NCI-H1092 treated with DMSO at 0.1 percent for 48 hours (cell line): ENCODE data around the gene GP2.
"Not testable (repeated sequence)": the region's sequence is repeated elsewhere in the genome, so short reads cannot be mapped to it uniquely, and the experiment has no call there.

ENCODE experiments used
- DNase-seq: peaks from one replicate; lab custom pipeline; 2025; lab: John Stamatoyannopoulos, UW

The GP2 gene

DNA sequence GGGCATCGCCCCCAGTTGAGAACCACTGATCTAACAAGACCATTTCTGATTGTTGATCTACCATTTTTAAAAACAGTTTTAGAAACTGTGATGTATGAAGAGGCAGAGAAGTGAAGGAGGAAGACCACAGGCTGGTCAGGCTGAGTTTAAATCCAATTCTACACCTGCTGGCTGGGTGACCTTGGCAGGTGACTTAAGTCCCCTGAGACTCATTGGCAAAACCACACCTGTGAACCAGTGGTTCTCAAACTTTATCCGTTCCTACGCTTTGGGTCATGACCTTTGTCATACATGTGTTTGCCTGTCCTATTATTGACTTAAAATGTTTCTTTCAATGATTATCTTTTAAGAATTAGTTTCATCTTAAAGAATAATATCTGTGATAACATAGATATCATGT, 2.3 kb downstream of the GP2 start:
- no peak for DNase-seq

DNA sequence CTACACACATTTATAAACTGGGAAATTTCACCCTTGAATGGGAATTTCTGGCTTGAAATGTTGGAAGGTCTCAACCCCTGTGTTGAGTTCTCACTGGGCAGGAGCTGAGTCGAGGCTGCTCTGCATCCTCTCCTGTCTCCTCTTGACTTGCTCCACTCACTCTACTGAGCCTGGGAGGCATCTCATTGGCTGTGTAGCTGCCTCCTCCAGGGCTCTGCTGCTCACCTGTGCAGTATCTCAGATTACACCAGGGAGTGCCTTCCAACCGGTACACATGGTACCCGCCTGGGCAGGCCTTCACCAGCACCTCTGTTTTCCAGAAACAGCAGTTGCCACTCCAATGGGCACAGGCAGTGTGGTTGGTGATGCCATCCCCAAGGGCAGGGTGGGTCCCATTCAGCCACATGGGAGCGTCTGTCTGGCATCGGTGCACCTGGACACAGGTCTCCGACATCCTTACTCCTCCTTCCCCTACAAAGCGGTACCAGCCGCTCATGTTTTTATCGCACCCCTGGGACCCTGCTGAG, 3.7 kb downstream of the GP2 start:
- no peak for DNase-seq

DNA sequence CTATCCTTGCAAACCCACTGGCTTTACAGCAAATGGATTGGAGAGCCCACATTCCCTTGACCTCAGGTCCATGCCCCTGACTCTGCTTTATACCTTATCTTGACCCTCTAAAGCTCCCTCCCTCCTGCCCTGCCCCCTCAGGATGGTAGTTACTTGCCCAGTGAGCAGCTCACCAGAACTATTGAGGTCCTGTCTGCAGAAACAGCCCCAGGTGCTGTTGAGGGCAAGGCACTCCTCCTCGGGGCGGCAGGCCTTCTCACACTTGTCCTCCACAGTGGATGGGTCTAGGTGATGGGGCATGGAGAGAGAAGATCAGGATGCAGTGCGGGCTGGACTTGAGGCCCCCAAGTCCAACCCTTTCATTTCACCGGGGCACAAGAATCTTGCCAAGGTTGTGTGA, 4.6 kb downstream of the GP2 start:
- DNase-seq, result no peak

DNA sequence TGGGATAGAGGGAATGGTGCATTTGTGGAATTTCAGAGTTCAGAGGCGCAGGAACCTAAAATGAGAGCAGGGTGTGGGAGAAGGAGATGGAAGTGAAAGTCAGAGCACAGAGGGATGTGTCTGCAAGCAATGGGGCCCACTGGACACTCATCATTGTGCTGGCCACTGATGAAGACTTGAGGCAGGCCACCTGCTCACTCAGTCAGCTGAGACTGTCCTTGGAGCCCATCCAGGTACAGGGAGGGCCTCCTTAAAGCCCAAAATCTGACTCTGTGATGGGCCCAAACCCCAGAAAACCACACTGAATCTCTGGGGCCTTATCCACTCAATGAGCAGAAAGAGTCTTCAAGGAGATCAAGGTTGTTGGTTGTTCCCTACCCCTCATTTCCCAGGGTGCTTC, 5.6 kb downstream of the GP2 start:
- no peak for DNase-seq

DNA sequence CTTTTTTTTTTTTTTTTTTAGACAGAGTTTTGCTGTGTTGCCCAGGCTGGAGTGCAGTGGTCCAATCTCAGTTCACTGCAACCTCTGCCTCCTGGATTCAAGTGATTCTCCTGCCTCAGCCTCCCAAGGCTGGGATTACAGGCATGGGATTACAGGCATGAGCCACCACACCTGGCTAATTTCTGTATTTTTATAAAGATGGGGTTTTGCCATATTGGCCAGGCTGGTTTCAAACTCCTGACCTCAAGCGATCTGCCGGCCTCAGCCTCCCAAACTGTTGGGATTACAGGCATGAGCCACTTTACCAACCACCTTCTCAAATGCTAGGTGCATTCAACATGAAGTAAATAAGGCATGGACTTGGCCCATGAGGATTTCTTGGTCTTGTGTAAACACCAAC, 6.3 kb downstream of the GP2 start:
- not testable (repeated sequence) for DNase-seq

DNA sequence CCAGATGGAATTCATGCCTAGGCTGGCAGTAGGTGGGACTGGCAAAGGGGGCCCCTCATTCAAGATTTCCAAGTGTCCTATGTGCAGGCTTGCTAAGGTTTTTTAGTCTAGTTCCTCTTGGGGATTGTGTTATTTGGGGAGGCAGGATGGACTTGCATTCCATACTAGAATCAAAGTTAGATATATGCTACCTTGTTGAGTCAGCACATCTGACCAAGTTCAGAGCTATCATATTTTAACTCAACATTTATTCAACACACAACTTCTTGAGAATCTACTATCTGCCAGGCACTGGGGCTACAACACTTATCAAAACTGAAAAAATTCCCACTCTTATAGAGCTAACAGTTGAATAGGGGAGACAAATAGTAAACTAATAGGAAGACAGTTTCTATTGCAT, 6.7 kb downstream of the GP2 start:
- DNase-seq, result no peak

DNA sequence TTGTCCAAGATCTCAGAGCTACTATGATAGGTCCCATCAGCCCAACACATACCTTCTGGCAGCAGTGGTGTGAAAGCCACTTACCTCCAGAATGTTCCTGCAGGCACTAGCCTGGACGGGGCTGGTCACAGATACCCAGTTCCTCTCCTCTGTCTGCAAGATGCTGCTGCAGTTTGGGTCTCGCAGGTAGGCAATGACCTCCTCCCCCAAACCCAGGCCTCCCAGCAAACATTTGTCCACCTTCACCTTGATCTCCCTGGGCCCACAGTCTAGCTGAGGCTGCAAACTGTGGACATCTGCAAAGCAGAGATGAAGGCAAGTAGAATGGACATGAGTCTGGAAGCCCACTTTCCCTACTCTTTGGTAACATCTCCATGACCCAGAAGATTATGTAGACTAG, 7.1 kb downstream of the GP2 start:
- DNase-seq, result no peak

DNA sequence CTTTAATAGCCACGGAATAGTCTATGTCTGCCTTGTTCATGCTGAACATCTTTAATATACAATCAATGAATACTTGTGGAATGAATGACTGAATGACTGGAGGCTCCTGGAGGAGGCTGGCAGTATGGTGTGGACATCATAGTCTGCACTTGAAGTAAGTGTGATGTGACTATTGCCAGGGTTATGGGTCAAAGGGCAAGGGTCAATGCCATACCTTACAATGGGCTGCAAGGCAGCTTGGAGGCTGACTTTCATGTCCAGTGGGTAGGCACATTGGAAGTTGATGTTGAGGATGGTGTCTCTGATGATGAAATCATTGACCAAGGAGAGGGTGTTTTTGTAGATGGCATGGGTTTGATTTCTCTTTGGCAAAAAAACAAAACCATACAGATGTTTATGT, 7.9 kb downstream of the GP2 start:
- no peak for DNase-seq

DNA sequence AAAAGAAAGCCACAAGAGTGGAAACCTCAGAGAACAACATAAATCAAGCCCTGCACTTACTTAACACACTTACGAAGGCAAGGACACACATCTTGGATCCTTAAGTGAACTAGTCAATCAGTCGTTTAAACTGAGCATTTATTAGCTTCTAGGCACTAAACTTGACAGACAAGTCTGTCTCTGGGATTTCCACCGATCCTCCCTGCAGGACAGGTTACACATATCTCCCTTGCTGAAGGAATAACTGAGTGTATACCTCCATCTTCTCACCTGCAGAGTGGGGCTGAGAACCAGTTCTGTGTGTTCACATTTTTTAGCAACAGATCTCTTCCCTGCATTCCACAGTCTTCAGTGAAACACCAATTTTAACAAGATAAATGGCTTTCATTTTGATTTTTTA, 8.9 kb downstream of the GP2 start:
- DNase-seq, result no peak

DNA sequence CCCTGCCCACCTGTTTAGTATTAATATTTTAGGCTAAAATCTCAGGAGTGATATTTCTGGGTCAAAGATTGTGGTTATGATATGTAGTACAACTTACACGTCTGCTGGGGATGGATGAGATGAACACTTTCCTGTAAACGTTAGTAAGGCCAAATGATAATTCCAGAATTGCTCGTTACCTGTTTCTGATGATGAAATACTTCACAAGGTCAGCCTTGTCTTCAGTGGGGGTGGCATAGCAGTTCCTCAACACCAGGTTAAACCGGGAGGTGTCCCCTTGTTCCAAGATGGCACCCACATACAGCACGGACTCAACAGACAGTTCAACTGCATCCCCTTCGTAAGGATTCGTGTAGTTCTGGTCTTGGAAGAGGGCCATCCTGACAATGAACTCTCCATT, 9.3 kb downstream of the GP2 start:
- no peak for DNase-seq

DNA sequence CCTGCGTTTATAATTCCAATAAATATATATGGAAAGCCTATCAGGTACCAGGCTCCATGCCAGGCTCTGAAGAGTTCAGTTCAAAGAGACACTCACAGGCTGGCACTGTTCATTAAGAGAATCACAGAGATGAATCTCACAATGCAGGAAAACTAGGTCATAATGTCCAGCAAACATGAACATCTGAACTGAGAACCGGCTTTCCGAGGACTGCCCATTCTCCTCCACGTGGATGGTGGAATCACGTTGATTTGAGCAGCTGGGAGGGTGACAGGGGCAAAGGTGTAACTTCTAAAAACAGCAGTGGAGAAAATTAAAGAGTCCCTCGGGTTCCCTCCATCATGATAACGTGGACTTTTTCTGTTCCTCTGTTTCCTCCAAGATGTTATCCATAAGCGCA, 10.2 kb downstream of the GP2 start:
- no peak for DNase-seq

DNA sequence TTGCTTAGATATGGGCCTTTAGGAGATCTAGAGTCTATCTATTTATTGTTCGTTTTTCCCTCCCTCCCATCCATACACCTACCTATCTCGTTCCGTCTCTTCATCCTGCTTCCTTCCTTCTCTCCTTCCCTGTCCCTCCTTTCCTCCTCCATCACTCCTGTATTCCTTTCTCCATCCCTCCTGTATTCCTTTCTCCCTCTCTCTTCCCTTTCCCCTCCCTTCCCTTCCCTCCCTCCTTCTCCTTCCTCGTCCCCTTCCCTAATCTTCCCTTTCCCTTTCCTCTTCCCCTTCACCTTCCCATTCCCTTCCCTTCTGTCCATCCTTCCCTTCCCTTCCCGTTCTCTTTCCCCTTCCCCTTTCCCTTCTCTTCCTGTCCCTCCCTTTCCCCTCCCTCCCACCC, 10.6 kb downstream of the GP2 start:
- DNase-seq, result no peak

DNA sequence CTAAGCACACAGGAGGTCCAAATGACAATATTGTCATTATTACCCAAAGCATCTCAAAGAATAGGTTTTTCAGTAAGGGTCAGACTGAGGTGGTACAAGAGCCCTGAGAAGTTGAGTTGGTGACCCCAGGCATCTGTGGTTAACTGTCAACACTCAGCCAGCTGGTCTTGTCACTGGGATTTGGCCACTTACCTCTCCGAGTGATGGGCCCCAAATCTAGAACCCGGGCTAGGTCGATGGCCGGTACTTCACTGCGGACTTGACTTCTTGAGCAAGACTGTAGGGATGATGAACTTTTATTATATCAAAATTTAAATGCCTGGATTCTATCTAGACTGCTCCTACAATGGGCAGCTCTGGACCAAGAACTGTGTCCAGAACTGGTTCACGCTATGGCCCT, 11.5 kb downstream of the GP2 start:
- DNase-seq, result no peak

DNA sequence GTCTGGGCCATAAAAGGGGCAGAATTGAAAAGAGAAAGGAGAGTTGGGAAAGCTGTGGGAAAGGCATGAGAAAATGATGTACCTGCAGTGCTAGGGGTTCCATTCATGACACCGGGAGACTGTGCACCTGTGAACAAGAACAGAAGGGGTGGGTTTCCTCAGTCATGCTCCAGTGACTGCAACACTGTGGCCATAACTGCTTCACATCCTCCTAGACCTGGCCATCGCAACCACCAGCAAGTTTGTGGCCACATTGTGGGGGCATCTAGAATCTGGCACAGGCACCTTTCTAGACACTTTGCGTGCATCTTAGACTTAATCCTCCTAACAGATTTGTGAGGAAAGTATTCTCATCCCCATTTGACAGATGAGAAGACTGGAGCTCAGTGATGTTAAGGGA, 12.7 kb downstream of the GP2 start:
- no peak for DNase-seq

DNA sequence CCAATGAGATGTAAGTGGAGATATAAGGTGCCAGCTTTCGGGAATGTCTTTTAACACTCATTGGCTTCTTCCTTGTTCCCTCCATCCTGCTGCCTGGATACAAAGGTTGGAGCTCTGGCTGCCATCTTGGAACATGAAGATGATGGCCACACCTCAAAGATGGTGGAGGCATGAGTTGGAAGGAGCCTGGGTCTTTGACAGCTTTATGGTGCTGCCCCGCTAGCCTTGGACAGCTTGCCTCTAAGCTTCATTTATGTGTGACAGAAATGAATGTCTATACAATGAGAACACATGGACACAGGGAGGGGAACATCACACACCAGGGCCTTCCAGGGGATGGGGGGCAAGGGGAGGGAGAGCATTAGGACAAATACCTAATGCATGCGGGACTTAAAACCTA, 13.6 kb downstream of the GP2 start:
- DNase-seq, result no peak

DNA sequence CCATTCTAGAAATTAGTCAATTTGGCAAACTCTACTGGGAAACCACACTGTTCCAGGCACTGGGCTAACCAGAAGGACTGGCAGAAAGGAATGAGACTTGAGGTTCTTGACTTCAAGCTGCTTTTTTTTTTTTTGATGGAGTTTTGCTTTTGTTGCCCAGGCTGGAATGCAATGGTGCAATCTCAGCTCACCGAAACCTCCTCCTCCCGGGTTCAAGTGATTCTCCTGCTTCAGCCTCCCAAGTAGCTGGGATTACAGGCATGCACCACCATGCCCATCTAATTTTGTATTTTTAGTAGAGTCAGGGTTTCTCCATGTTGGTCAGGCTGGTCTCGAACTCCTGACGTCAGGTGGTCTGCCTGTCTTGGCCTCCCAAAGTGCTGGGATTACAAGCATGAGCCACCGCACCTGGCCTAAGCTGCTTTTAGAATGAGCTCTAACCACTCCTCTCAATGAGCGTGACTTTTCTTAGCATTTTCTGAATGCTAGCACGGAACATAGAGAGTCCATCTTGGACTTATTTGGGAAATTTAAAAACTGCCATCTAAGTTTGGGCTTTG, 14.7 kb downstream of the GP2 start:
- DNase-seq, result not testable (repeated sequence)

DNA sequence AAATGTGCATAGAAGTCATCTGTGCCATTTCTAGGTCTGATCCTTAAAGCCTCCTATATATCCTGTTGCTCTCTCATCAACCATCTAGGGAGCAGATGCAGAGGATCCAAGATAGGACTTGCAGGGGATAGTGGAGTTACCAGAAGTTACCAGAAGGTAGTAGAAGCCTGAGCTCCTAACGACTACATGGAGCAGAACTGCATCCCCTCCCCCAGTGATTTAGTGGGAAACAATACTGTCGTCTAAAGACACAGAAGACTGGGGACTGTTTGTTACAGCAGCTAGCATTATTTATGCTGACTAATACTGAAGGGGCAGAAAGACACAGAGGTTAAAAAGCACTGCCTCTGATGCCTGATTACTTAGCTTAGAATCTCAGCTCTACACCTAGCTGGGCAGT, 15.8 kb downstream of the GP2 start:
- no peak for DNase-seq

DNA sequence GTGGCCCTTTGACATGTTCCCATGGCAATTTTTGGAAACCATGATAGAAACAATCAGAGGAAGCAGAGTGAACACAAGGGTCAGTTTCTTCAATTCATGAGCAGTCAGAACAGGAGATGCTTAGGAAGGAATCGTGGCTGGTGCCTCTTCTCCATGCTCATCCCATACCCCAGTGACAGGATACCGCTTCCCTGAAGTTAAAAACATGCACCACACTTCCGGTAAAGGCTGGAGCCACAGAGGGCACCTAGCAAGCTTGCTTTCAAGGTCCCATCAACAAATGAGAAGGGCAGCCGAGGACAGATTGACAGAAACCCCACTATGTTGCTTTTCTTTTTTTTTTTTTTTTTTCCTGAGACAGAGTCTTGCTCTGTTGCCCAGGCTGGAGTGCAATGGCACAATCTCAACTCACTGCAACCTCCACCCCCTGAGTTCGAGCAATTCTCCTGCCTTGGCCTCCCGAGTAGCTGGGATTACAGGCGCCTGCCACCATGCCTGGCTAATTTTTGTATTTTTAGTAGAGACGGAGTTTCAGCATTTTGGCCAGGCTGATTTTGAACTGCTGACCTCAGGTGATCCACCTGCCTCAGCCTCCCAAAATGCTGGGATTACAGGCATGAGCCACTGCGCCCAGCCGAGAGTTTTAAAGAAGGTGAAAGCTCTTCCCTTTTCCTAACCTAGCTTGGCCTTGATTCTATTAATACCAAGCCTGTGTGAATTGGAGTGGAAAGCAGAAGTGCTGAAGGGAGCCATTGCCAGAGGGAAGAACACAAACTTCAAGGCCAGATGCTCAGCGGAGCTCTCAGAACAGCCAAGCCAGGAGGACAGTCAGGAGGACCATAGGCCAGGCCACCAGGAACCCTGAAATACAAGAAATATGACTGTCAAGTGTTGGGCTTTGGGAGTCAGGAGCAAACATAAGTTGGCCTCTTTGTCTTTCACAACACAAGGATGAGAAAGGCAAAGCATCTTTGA, 16.6 kb downstream of the GP2 start:
- no peak for DNase-seq

DNA sequence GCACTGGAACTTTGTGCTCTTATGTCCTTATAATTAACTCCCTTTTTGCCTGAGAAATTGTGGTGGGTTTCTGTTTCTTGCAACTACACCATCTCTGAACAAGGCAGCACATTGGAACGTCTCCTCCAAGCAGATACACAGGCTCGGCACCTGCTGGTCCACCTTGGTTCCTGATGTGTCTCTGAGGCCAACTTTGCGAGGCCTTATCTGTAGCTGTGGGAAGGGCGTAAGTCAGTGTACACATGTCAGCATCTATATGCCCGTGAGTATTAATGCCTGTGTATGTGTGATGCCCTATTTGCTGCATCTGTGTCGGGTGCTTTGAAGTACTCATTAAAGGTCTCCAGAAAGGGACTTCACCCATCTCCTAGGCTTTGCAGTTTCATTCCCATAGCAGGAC, 17.5 kb downstream of the GP2 start:
- no peak for DNase-seq

DNA sequence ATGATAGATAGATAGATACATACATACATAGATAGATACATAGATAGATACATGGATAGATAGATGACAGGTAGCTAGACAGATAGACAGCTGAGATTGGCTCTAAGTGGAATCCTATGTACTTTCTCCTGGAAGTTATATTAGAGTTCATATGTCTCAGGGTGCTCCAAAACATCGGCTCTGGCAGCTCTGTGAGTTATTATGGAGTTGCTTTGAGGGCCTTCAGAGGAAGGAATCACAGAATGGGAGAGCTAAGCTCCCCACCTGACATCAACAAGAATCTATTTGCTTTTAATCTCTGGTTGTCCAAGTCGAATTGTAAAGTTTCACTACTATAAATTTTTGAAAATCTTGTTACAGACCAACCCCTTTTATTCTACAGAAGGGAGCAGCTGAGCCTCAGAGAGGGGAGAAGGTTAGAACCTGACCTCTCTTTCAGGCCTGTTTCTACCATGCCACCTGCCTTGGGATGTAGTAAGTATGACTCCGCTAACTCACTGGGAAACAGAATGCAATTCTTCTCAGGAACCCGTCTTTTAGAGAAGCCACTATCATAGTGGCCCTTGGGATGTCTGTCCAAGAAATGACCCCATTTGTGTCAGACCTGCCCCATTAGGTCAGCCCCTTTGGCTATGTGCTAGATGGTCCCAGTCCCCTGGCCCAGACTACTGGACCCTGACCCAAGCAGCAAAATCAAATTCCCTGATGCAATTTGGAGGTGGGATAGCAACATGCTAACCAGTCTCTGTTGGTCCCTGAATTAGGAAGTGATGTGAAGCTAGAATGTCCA, 18.3 kb downstream of the GP2 start:
- no peak for DNase-seq

DNA sequence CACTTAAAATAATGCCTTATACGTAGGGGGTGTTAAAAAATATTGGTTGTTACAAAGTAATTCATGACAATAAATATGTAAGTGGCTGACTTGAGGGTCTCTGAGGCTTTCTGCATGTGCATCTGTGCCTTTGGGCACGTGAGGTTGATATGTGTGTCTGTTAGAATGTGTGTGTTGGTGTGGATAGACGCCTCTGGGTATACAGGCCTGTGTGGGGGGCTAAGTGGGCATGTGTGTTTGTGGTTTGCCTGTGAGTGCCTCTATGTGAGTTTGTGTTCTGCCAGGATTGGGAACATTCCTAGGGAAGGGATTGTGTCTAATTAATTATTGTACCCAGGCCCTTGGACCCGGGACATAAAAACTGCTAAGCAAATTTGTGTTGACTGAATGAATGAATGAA, 19.0 kb downstream of the GP2 start:
- no peak for DNase-seq

DNA sequence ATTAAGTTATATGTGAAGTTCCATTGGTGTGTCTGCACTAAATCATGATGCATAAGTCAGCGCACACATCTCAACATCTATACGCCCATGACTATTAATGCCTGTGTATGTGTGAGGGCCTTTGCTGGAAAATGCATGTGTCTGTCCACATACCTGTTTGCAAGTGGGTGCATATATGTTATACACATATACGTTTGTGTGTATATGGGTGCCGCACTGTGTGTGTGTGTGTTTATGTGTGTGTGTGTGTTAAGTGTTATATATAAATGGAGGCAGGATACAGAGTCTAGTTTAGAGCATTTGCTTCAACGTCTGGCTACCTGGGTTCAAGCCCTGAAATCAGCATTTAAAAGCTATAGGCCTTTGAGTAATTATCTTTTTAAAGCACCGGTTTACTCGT, 19.5 kb downstream of the GP2 start:
- no peak for DNase-seq

DNA sequence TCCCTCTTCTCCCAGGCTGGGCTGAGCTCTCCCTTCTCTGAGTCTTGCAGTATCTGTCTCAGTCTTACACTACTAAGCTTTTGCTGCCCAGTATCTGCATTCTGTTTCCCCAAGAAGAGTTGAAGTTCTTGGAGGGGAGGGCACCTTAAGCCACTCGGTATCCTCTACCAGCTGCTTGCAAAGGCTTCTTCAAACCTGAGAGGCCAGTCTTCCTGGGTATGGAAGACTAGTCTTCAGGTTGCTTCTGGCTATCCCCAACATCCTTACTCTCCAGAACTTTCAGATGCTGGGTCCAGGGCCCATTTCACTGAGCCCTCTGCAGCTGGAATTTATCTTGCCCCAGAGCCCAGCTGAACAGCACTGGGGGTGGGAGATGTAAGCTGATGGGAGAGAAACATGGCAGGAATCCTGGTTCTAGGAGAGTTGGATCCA, 20.1 kb downstream of the GP2 start:
- no peak for DNase-seq
